Endodermal cell (in vitro differentiated cells): ENCODE data around the gene ALG14. TPM values are rescaled to one million over a fixed set of nuclear protein-coding genes. Genes with fewer than 3 reads are reported as not detected.

Experiments used
- DNase-seq: peaks from one replicate; pipeline ENCODE4 v3.0.0-alpha.2; 2017
- H3K27ac ChIP-seq: 2 replicates; pipeline ENCODE4 v1.5.1; 2013; ENCODE audit warnings: mild to moderate bottlenecking, low read depth, low read length, moderate library complexity
- H3K27me3 ChIP-seq: 2 replicates; pipeline ENCODE4 v1.6.1; 2013; ENCODE audit warnings: mild to moderate bottlenecking, low read length, moderate library complexity; ENCODE audit not compliant: insufficient read depth, control insufficient read depth, poor library complexity, severe bottlenecking
- H3K36me3 ChIP-seq: 2 replicates; pipeline ENCODE4 v1.7.0; 2013; ENCODE audit warnings: mild to moderate bottlenecking, low read length, moderate library complexity; ENCODE audit not compliant: control insufficient read depth, insufficient read depth
- H3K4me1 ChIP-seq: one replicate; pipeline ENCODE4 v1.7.0; 2013; ENCODE audit warnings: low read length; ENCODE audit not compliant: control insufficient read depth, insufficient read depth
- H3K4me3 ChIP-seq: 2 replicates; pipeline ENCODE4 v1.5.1; 2013; ENCODE audit warnings: mild to moderate bottlenecking, low read length, moderate library complexity
- H3K9ac ChIP-seq: 2 replicates; pipeline ENCODE4 v1.6.1; 2013; ENCODE audit warnings: mild to moderate bottlenecking, low read length, moderate library complexity; ENCODE audit not compliant: poor library complexity, severe bottlenecking; ENCODE audit errors: extremely low read depth
- H3K9me3 ChIP-seq: 2 replicates; pipeline ENCODE4 v1.6.1; 2013; ENCODE audit warnings: mild to moderate bottlenecking, low read length, moderate library complexity; ENCODE audit not compliant: control insufficient read depth
- H3K27ac Mint-ChIP-seq: 2 replicates; pipeline ENCODE4 v1.8.0; 2020; ENCODE audit warnings: mixed read lengths
- H3K27me3 Mint-ChIP-seq: 2 replicates; pipeline ENCODE4 v1.8.0; 2021; ENCODE audit warnings: mild to moderate bottlenecking, mixed read lengths; ENCODE audit not compliant: insufficient read depth
- H3K36me3 Mint-ChIP-seq: 2 replicates; pipeline ENCODE4 v1.8.0; 2020; ENCODE audit warnings: low read depth, mixed read lengths
- H3K4me1 Mint-ChIP-seq: 2 replicates; pipeline ENCODE4 v1.8.0; 2020; ENCODE audit warnings: mixed read lengths
- H3K4me3 Mint-ChIP-seq: 2 replicates; pipeline ENCODE4 v1.8.0; 2020; ENCODE audit warnings: mild to moderate bottlenecking, moderate library complexity, mixed read lengths
- H3K9me3 Mint-ChIP-seq: 2 replicates; pipeline ENCODE4 v1.8.0; 2020; ENCODE audit warnings: mild to moderate bottlenecking, mixed read lengths
- CTCF ChIP-seq: fragments of 200-600 bp; sonication (generic); conservative IDR thresholded peaks from 2 replicates; pipeline ENCODE4 v1.5.0; 2021; ENCODE audit warnings: antibody characterized with exemption, mild to moderate bottlenecking
- WGBS, 2 experiments: methylation state at CpG; one replicate each; pipeline versions ENCODE4 v1.1.5 to v1.1.7; 2013; ENCODE audit warnings: missing lambda C conversion rate in 2 of 2, mixed read lengths in 1 of 2; ENCODE audit not compliant: insufficient coverage in 1 of 2, insufficient read length in 1 of 2; 5-methylcytosine and 5-hydroxymethylcytosine counted together
- total RNA-seq, 2 donors: library from RNA; stranded (reverse); fragmentation: NEBNext Ultra II Directional in 1 of 2; extraction: Animal tissue kit (Norgen Biotek cat#: 25700) in 1 of 2; gene quantifications; 2 replicates in 1 of 2; 3 replicates in 1 of 2; pipeline ENCODE4 v1.2.1, GENCODE V29; 2021

ALG14 gene
- total RNA-seq, 2 donors from 2014 or later, result 5.9 to 7.0 TPM

- Mint-ChIP-seq H3K9me3 (no peaks in the 10 kb centered on the region), H3K4me3 (peak overlapping the region; percentile 73), H3K27me3 (peaks cover 30% of the 10 kb centered on the region), H3K36me3 (peaks cover 2% of the 10 kb centered on the region), H3K27ac (no peak overlapping the region), H3K4me1 (peaks cover 37% of the 10 kb centered on the region)
- H3K27ac ChIP-seq, result no peak overlapping the region
- TF ChIP-seq CTCF, result peak; percentile 28
- 91 to 94% methylated on average over 6 of the region's 6 CpGs for WGBS, 2 experiments
- no peaks in the 10 kb centered on the region for H3K36me3 ChIP-seq
- H3K9me3 ChIP-seq, result no peaks in the 10 kb centered on the region
- peak overlapping the region; percentile 85 for H3K4me3 ChIP-seq
- no peak for DNase-seq
- peaks cover 4% of the 10 kb centered on the region for H3K27me3 ChIP-seq
- peak overlapping the region; percentile 64 for H3K9ac ChIP-seq
- peaks cover 21% of the 10 kb centered on the region for H3K4me1 ChIP-seq
Observed at GRCh38 chr1:95118710-95119109, 46.0 kb upstream of the ALG14 start.

GRCh38 chr1:95118067-95118499 is 45.3 kb upstream of the ALG14 start:
- Mint-ChIP-seq H3K4me3 (peak overlapping the region; percentile 73), H3K27ac (no peak overlapping the region), H3K36me3 (peaks cover 2% of the 10 kb centered on the region), H3K4me1 (peaks cover 37% of the 10 kb centered on the region), H3K9me3 (no peaks in the 10 kb centered on the region), H3K27me3 (peaks cover 30% of the 10 kb centered on the region)
- Histone ChIP-seq H3K9me3 (no peaks in the 10 kb centered on the region), H3K27me3 (peaks cover 4% of the 10 kb centered on the region), H3K27ac (no peak overlapping the region), H3K4me3 (peak overlapping the region; percentile 85), H3K36me3 (no peaks in the 10 kb centered on the region), H3K9ac (peak overlapping the region; percentile 64), H3K4me1 (peaks cover 17% of the 10 kb centered on the region)
- WGBS, 2 experiments, result 39 to 54% methylated on average over 6 to 10 of the region's 10 CpGs
- DNase-seq, result no peak
- no peak for TF ChIP-seq CTCF

GRCh38 chr1:95117207-95118066 is 44.7 kb upstream of the ALG14 start, which contains the start of gene TLCD4:
Gene TLCD4 (plus strand): TSS chr1:95117355. CDS start chr1:95143902, 26,547 bp downstream.
- peaks cover 4% of the 10 kb centered on the region for H3K27me3 ChIP-seq
- H3K4me1 Mint-ChIP-seq, result peaks cover 36% of the 10 kb centered on the region
- no peaks in the 10 kb centered on the region for H3K36me3 ChIP-seq
- peak within 1 kb of the TSS; percentile 72 for H3K27ac Mint-ChIP-seq
- H3K9ac ChIP-seq, result peak within 1 kb of the TSS; percentile 64
- peaks cover 17% of the 10 kb centered on the region for H3K4me1 ChIP-seq
- peaks cover 30% of the 10 kb centered on the region for H3K27me3 Mint-ChIP-seq
- WGBS, 2 experiments, result 0% methylated on average over 19 to 108 of the region's 108 CpGs
- H3K4me3 Mint-ChIP-seq, result peak within 1 kb of the TSS; percentile 73
- H3K9me3 Mint-ChIP-seq, result no peaks in the 10 kb centered on the region
- H3K4me3 ChIP-seq, result peak within 1 kb of the TSS; percentile 85
- no peak for TF ChIP-seq CTCF
- peaks cover 2% of the 10 kb centered on the region for H3K36me3 Mint-ChIP-seq
- peak; percentile 91 for DNase-seq
- no peak within 1 kb of the TSS for H3K27ac ChIP-seq
- H3K9me3 ChIP-seq, result no peaks in the 10 kb centered on the region
